ENCODE measurements around the gene NEMP2.

Gene NEMP2

DNA sequence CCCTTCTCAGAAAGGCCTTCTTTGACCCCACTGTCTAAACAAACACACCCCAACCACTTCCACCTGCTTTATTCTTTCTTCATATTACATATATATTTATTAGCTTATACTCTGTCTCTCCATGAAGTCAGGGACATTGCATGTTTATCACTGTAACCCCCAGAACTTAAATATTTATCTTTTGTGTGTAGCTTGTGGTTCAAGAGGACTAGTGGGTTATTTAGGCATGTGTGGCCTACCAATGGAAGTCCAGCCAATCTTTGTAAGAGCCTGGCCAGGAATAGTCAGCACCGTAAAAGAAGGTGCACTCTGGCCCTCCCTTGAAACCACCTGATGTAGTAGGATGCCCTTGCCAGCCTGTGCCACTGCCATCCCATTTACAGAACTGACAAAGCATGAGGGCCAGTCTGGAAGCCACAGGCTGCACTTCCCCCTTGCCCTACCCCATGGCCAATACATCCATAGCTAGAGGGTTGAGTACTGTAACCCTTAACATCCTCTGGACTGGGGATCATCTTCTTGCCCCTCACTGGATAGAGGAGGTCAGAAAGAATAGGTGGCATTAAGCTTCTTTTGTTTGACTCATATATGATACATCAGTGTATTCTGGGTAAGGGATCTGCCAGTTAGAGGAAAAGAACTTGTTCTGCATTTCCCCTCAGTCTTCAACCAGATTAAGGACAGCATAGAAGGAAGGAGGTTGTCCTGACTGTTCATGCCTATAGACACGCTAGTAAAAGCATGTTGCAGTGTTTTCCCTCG is 4.9 kb downstream of the NEMP2 start:
- Histone ChIP-seq H3K36me3 (ENCODE audit: low read length) (no peaks in the 10 kb centered on the region), H3K4me3 (ENCODE audit: insufficient read depth, low read length, poor library complexity, severe bottlenecking) (no peak overlapping the region), H3K79me2 (ENCODE audit: insufficient read depth, low read length) (no peaks in the 10 kb centered on the region), H3K9ac (ENCODE audit: low read length) (no peak overlapping the region), H3K9me2 (replicated peaks; ENCODE audit: insufficient read depth, low read length) (no peaks in the 10 kb centered on the region), H2AFZ (ENCODE audit: low read depth, low read length, severe bottlenecking) (no peak overlapping the region), H3K27me3 (ENCODE audit: low read length) (no peaks in the 10 kb centered on the region), H3K9me3 (ENCODE audit: insufficient read depth, low read length) (no peaks in the 10 kb centered on the region), H3K4me2 (ENCODE audit: low read depth, low read length, poor library complexity, severe bottlenecking) (no peak overlapping the region), H3F3A (ENCODE audit: insufficient read depth) (peaks cover 8% of the 10 kb centered on the region), H3K27ac (ENCODE audit: low read depth, low read length) (no peak overlapping the region), H4K20me1 (ENCODE audit: low read depth, low read length) (no peaks in the 10 kb centered on the region)
- TF ChIP-seq EZH2phosphoT487 (conservative IDR thresholded peaks at IDR 0.05; ENCODE audit: low read length) (no peak), CTCF (IDR thresholded peaks at IDR 0.05; ENCODE audit: insufficient read depth, low read length, poor library complexity, severe bottlenecking) (no peak)

GRCh38 chr2:190528521-190529001 is 6.0 kb downstream of the NEMP2 start:
- Histone ChIP-seq H3K9ac (ENCODE audit: low read length) (no peak overlapping the region), H3K4me3 (ENCODE audit: insufficient read depth, low read length, poor library complexity, severe bottlenecking) (no peak overlapping the region), H3K9me3 (ENCODE audit: insufficient read depth, low read length) (no peaks in the 10 kb centered on the region), H4K20me1 (ENCODE audit: low read depth, low read length) (no peaks in the 10 kb centered on the region), H3K27me3 (ENCODE audit: low read length) (no peaks in the 10 kb centered on the region), H3K4me2 (ENCODE audit: low read depth, low read length, poor library complexity, severe bottlenecking) (no peak overlapping the region), H3K27ac (ENCODE audit: low read depth, low read length) (no peak overlapping the region), H3K79me2 (ENCODE audit: insufficient read depth, low read length) (no peaks in the 10 kb centered on the region), H3F3A (ENCODE audit: insufficient read depth) (peaks cover 8% of the 10 kb centered on the region), H2AFZ (ENCODE audit: low read depth, low read length, severe bottlenecking) (no peak overlapping the region), H3K9me2 (replicated peaks; ENCODE audit: insufficient read depth, low read length) (no peaks in the 10 kb centered on the region), H3K36me3 (ENCODE audit: low read length) (no peaks in the 10 kb centered on the region)
- TF ChIP-seq CTCF (IDR thresholded peaks at IDR 0.05; ENCODE audit: insufficient read depth, low read length, poor library complexity, severe bottlenecking), result no peak
- TF ChIP-seq EZH2phosphoT487 (conservative IDR thresholded peaks at IDR 0.05; ENCODE audit: low read length), result no peak

- Histone ChIP-seq H2AFZ (ENCODE audit: low read depth, low read length, severe bottlenecking) (no peak overlapping the region), H3K4me2 (ENCODE audit: low read depth, low read length, poor library complexity, severe bottlenecking) (no peak overlapping the region), H3K36me3 (ENCODE audit: low read length) (no peaks in the 10 kb centered on the region), H3K9me3 (ENCODE audit: insufficient read depth, low read length) (no peaks in the 10 kb centered on the region), H3K79me2 (ENCODE audit: insufficient read depth, low read length) (no peaks in the 10 kb centered on the region), H3K9me2 (replicated peaks; ENCODE audit: insufficient read depth, low read length) (no peaks in the 10 kb centered on the region), H3F3A (ENCODE audit: insufficient read depth) (peaks cover 8% of the 10 kb centered on the region), H3K27ac (ENCODE audit: low read depth, low read length) (no peak overlapping the region), H3K4me3 (ENCODE audit: insufficient read depth, low read length, poor library complexity, severe bottlenecking) (no peak overlapping the region), H4K20me1 (ENCODE audit: low read depth, low read length) (no peaks in the 10 kb centered on the region), H3K27me3 (ENCODE audit: low read length) (no peaks in the 10 kb centered on the region), H3K9ac (ENCODE audit: low read length) (no peak overlapping the region)
- TF ChIP-seq EZH2phosphoT487 (conservative IDR thresholded peaks at IDR 0.05; ENCODE audit: low read length), result no peak
- no peak for TF ChIP-seq CTCF (IDR thresholded peaks at IDR 0.05; ENCODE audit: insufficient read depth, low read length, poor library complexity, severe bottlenecking)
Measured at GRCh38 chr2:190527918-190528317, 6.6 kb downstream of the NEMP2 start.

Data from SU-DHL-6 (cell line).